Measurements from ENCODE around the gene KMT2D. TPM values are rescaled to one million over a fixed set of nuclear protein-coding genes. Genes with fewer than 3 reads are reported as not detected.

The KMT2D gene
- total RNA-seq, 4 donors from 2014 or later = 29.4 to 67.9 (median 47.9) TPM

DNA sequence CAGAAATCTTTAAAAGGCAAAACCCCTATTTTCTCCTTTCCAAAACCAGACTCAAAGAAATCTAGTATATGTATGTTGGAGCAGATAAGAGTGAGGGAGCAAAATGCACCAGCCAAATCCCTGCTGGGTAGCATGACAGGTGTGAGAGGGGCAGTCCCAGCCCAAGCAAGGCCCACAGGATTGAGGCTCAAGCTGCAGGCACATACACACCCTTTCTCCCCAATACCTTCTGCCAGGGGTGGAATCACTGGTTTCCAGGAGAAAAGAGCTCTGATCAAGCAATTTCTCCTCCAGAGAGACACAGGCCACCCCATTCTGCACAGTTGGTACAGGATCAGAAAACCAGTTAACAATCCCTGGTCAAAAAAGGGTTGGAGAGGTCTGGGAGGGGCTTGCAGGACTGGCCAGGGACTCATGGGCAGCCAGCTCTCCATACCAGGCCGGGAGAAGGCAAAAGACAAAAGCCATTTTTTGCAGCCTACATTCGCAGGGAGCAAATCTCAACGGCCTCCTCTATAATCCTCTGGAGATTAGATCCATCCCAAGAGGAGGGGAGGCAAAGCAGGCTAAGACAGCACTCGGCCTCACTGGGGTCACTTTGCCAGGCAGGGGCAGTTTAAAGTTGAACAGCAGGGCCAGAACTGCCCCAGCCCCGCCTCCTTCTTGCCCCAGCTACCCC, 2.1 kb downstream of the KMT2D start:
- H3K4me3 ChIP-seq = peak overlapping the region; percentile 85 to 99 (median 98)
- H3K9me3 ChIP-seq = no peaks in the 10 kb centered on the region
- peaks cover 11 to 19% (median 12%) of the 10 kb centered on the region in 3 donors for H3K36me3 ChIP-seq
- TF ChIP-seq, protein P1, sequence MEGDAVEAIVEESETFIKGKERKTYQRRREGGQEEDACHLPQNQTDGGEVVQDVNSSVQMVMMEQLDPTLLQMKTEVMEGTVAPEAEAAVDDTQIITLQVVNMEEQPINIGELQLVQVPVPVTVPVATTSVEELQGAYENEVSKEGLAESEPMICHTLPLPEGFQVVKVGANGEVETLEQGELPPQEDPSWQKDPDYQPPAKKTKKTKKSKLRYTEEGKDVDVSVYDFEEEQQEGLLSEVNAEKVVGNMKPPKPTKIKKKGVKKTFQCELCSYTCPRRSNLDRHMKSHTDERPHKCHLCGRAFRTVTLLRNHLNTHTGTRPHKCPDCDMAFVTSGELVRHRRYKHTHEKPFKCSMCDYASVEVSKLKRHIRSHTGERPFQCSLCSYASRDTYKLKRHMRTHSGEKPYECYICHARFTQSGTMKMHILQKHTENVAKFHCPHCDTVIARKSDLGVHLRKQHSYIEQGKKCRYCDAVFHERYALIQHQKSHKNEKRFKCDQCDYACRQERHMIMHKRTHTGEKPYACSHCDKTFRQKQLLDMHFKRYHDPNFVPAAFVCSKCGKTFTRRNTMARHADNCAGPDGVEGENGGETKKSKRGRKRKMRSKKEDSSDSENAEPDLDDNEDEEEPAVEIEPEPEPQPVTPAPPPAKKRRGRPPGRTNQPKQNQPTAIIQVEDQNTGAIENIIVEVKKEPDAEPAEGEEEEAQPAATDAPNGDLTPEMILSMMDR (IDR thresholded peaks at IDR 0.05) = no peak
- TF ChIP-seq POLR2A (IDR thresholded peaks at IDR 0.05) = no peak
- peak overlapping the region; percentile 98 to 99 (median 98) for H3K27ac ChIP-seq
- H3K4me1 ChIP-seq = peaks cover 38 to 69% (median 38%) of the 10 kb centered on the region in 3 donors
- intact Hi-C loops (cut with DNase I) = no loop called here
- no peak for DNase-seq
- no peaks in the 10 kb centered on the region for H3K27me3 ChIP-seq
- WGBS, 2 donors = 0 to 12% methylated on average over 5 of the region's 5 CpGs

DNA sequence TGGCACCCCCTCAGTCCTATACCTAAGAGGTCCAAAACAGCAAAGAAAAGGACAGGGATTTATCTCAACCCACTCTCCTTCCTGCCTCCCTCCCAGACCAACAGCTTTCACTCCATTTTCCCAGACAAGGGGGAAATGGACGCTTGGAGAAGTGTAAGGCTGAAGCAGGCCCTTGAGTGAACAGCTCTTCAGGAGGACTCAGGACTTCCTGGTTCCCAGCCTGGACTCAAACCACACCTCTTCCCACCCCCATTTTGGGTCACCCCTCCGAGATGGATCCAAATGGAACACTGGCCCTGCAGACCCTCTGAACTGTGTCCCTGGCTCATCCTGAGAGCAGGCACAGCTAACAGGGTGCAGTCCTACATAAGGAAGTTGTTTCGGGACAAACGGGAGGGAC, 2.7 kb downstream of the KMT2D start:
- TF ChIP-seq, protein P1 (IDR thresholded peaks at IDR 0.05) = no peak
- TF ChIP-seq POLR2A (IDR thresholded peaks at IDR 0.05) = no peak
- peaks cover 38 to 75% (median 38%) of the 10 kb centered on the region in 3 donors for H3K4me1 ChIP-seq
- WGBS, 2 donors = 0 to 4% methylated on average over 4 of the region's 4 CpGs
- intact Hi-C loops (cut with DNase I) = no loop called here
- H3K9me3 ChIP-seq = no peaks in the 10 kb centered on the region
- H3K36me3 ChIP-seq = peaks cover 14 to 25% (median 18%) of the 10 kb centered on the region in 3 donors
- no peak for DNase-seq
- H3K27me3 ChIP-seq = no peaks in the 10 kb centered on the region
- peak overlapping the region; percentile 85 to 99 (median 98) for H3K4me3 ChIP-seq
- H3K27ac ChIP-seq = peak overlapping the region; percentile 43 to 99 (median 98)

- H3K4me1 ChIP-seq = peaks cover 38 to 71% (median 38%) of the 10 kb centered on the region in 3 donors
- no peak for TF ChIP-seq POLR2A (IDR thresholded peaks at IDR 0.05)
- TF ChIP-seq, protein P1 (IDR thresholded peaks at IDR 0.05) = no peak
- 33 to 36% methylated on average over 7 of the region's 7 CpGs for WGBS, 2 donors
- H3K36me3 ChIP-seq = peaks cover 30 to 42% (median 33%) of the 10 kb centered on the region in 3 donors
- peak overlapping the region in 2 of 4 donors; percentile 85 to 99 for H3K4me3 ChIP-seq
- peak overlapping the region in 3 of 4 donors; percentile 47 to 99 (median 98) for H3K27ac ChIP-seq
- DNase-seq = peak; percentile 23
- no peaks in the 10 kb centered on the region for H3K27me3 ChIP-seq
- no peaks in the 10 kb centered on the region for H3K9me3 ChIP-seq
- intact Hi-C loops (cut with DNase I) = no loop called here
Measured at GRCh38 chr12:49055978-49056754, 4.4 kb downstream of the KMT2D start.

DNA sequence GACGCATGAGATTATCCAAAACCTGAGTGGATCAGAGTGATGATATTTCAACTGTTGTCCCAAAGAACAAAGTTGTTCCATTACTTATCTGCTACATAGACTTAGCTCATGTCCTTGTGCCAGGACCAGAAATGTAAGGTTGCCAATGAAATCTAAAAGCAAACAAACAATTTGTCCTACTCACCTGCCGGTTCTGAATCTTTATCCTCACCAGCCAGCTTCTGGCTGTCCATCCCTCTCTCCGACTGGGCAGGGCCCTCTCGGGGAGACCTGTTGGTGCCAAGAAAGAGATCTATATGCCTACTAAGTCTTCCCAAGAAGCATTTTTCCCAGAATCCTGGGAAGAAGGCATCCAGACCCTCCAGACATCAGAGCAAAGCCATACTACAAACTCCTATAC, 5.5 kb downstream of the KMT2D start:
- Histone ChIP-seq H3K27ac (no peak overlapping the region), H3K4me1 (peaks cover 38 to 68% (median 38%) of the 10 kb centered on the region in 3 donors), H3K27me3 (no peaks in the 10 kb centered on the region), H3K36me3 (peaks cover 41 to 53% (median 44%) of the 10 kb centered on the region in 3 donors), H3K9me3 (no peaks in the 10 kb centered on the region), H3K4me3 (no peak overlapping the region)
- TF ChIP-seq, protein P1 (IDR thresholded peaks at IDR 0.05) = no peak
- intact Hi-C loops (cut with DNase I) = no loop called here
- no peak for DNase-seq
- WGBS, 2 donors = 68 to 70% methylated on average over 4 of the region's 4 CpGs

DNA sequence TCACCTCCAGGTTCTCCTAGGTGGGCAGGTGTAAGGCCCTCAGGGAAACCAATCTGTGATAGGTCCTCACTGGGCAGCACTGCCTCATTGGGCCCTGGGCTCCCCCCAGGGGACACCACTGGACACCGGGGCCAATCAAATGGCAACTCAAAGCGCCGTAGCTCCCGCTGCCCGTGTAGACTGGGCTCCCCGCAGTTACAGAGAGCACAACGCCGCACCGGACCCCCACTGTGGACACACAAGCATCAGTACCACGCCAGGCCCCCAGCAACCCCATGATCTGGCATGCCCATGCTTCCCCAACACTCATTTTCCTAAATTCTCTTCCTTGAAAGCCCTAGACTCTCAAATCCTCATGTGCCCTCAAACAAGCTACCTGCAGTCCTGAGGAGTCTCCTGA, 6.1 kb downstream of the KMT2D start:
- Histone ChIP-seq H3K4me1 (peaks cover 38 to 68% (median 38%) of the 10 kb centered on the region in 3 donors), H3K9me3 (no peaks in the 10 kb centered on the region), H3K36me3 (peaks cover 47 to 58% (median 49%) of the 10 kb centered on the region in 3 donors), H3K4me3 (no peak overlapping the region), H3K27ac (no peak overlapping the region), H3K27me3 (no peaks in the 10 kb centered on the region)
- WGBS, 2 donors = 97 to 100% methylated on average over 1 to 10 of the region's 10 CpGs
- no peak for TF ChIP-seq POLR2A (IDR thresholded peaks at IDR 0.05)
- TF ChIP-seq, protein P1 (IDR thresholded peaks at IDR 0.05) = no peak
- intact Hi-C loops (cut with DNase I) = no loop called here
- no peak for DNase-seq
